Osteoblast (primary cell): ENCODE measurements around the gene ERGIC3. TPM values are rescaled to one million over a fixed set of nuclear protein-coding genes. Genes with fewer than 3 reads are reported as not detected.
"Not testable (repeated sequence)": the region's sequence is repeated elsewhere in the genome, so short reads cannot be mapped to it uniquely, and the experiment has no call there.

Experiments
- DNase-seq: peaks from one replicate; pipeline ENCODE4 v3.0.0; 2011; ENCODE audit warnings: low spot score, mixed read lengths; ENCODE audit not compliant: insufficient read length; ENCODE audit errors: missing footprints
- H2AFZ ChIP-seq: 2 replicates; pipeline ENCODE4 v1.6.0; 2011; ENCODE audit warnings: mild to moderate bottlenecking, low read length
- H3K27ac ChIP-seq: 2 replicates; pipeline ENCODE4 v1.5.1; 2011; ENCODE audit warnings: mild to moderate bottlenecking, low read depth, low read length, moderate library complexity
- H3K27me3 ChIP-seq: 2 replicates; pipeline ENCODE4 v1.6.0; 2012; ENCODE audit warnings: mild to moderate bottlenecking, control low read depth, inconsistent platforms, low read length, moderate library complexity; ENCODE audit not compliant: insufficient read depth
- H3K36me3 ChIP-seq: 2 replicates; pipeline ENCODE4 v1.5.1; 2011; ENCODE audit warnings: mild to moderate bottlenecking, low read length, control low read depth, moderate library complexity; ENCODE audit not compliant: insufficient read depth
- H3K4me1 ChIP-seq: 2 replicates; pipeline ENCODE4 v1.5.1; 2011; ENCODE audit warnings: mild to moderate bottlenecking, low read length, control low read depth, moderate library complexity; ENCODE audit not compliant: insufficient read depth
- H3K4me2 ChIP-seq: 2 replicates; pipeline ENCODE4 v1.6.0; 2011; ENCODE audit warnings: mild to moderate bottlenecking, low read length; ENCODE audit not compliant: insufficient read depth
- H3K4me3 ChIP-seq: fragments of 200-600 bp; sonication (generic); 3 replicates; pipeline ENCODE4 v1.5.1; 2012; ENCODE audit warnings: mild to moderate bottlenecking, low read length, inconsistent platforms; ENCODE audit not compliant: insufficient read depth
- H3K79me2 ChIP-seq: 2 replicates; pipeline ENCODE4 v1.6.0; 2012; ENCODE audit warnings: mild to moderate bottlenecking, low read length, control low read depth, inconsistent platforms; ENCODE audit not compliant: insufficient read depth
- H3K9me3 ChIP-seq: 2 replicates; pipeline ENCODE4 v1.5.1; 2011; ENCODE audit warnings: low read depth, low read length, control low read depth
- H4K20me1 ChIP-seq: 2 replicates; pipeline ENCODE4 v1.6.0; 2012; ENCODE audit warnings: mild to moderate bottlenecking, low read length, control low read depth; ENCODE audit not compliant: insufficient read depth
- CTCF ChIP-seq: IDR thresholded peaks from 2 replicates; pipeline ENCODE4 v1.5.1; 2011; ENCODE audit warnings: mild to moderate bottlenecking, low read depth, low read length, moderate library complexity; ENCODE audit errors: extremely low read depth
- total RNA-seq: library from RNA; depleted of rRNA; stranded (reverse); fragments of >200 nt; gene quantifications from 2 replicates; pipeline ENCODE4 v1.2.3, GENCODE V29; 2012

ERGIC3 gene
- total RNA-seq, 1 donor = 538 TPM

- Histone ChIP-seq H3K27ac (no peak overlapping the region), H2AFZ (no peak overlapping the region), H3K36me3 (peaks cover 36% of the 10 kb centered on the region), H3K27me3 (no peaks in the 10 kb centered on the region), H3K4me3 (no peak overlapping the region), H3K9me3 (no peaks in the 10 kb centered on the region), H3K4me2 (no peak overlapping the region), H4K20me1 (peaks cover 12% of the 10 kb centered on the region), H3K4me1 (peaks cover 13% of the 10 kb centered on the region), H3K79me2 (no peaks in the 10 kb centered on the region)
- no peak for TF ChIP-seq CTCF
- no peak for DNase-seq
Observed at GRCh38 chr20:35515341-35515740, 26.5 kb upstream of the ERGIC3 start.

GRCh38 chr20:35515949-35516645 is 25.8 kb upstream of the ERGIC3 start:
- TF ChIP-seq CTCF = no peak
- H3K4me1 ChIP-seq = peaks cover 13% of the 10 kb centered on the region
- H3K36me3 ChIP-seq = peaks cover 29% of the 10 kb centered on the region
- no peak overlapping the region for H3K4me2 ChIP-seq
- H2AFZ ChIP-seq = no peak overlapping the region
- H3K27ac ChIP-seq = no peak overlapping the region
- no peaks in the 10 kb centered on the region for H3K79me2 ChIP-seq
- no peaks in the 10 kb centered on the region for H3K27me3 ChIP-seq
- H3K9me3 ChIP-seq = no peaks in the 10 kb centered on the region
- peaks cover 12% of the 10 kb centered on the region for H4K20me1 ChIP-seq
- DNase-seq = peak; percentile 96
- no peak overlapping the region for H3K4me3 ChIP-seq

- H2AFZ ChIP-seq = no peak overlapping the region
- DNase-seq = no peak
- peaks cover 18% of the 10 kb centered on the region for H3K36me3 ChIP-seq
- no peak for TF ChIP-seq CTCF
- no peaks in the 10 kb centered on the region for H3K27me3 ChIP-seq
- H4K20me1 ChIP-seq = peaks cover 7% of the 10 kb centered on the region
- no peaks in the 10 kb centered on the region for H3K79me2 ChIP-seq
- no peaks in the 10 kb centered on the region for H3K9me3 ChIP-seq
- no peak overlapping the region for H3K4me2 ChIP-seq
- no peak overlapping the region for H3K4me3 ChIP-seq
- no peak overlapping the region for H3K27ac ChIP-seq
- H3K4me1 ChIP-seq = peaks cover 13% of the 10 kb centered on the region
Observed at GRCh38 chr20:35517125-35517524, 24.8 kb upstream of the ERGIC3 start.

GRCh38 chr20:35517767-35518166 is 24.1 kb upstream of the ERGIC3 start:
- not testable (repeated sequence) for H3K27ac ChIP-seq, H3K4me2 ChIP-seq, H3K79me2 ChIP-seq, H4K20me1 ChIP-seq, H2AFZ ChIP-seq, H3K9me3 ChIP-seq, DNase-seq, H3K27me3 ChIP-seq, H3K4me3 ChIP-seq
- H3K4me1 ChIP-seq = peaks cover 13% of the 10 kb centered on the region
- peaks cover 12% of the 10 kb centered on the region for H3K36me3 ChIP-seq
